GM18502 (cell line): ENCODE results near the gene SFSWAP.

Source experiments
- ATAC-seq: cut with Tn5 transposase; IDR thresholded peaks from one replicate; pipeline ENCODE4 v1.9.1; 2021; ENCODE audit warnings: mild to moderate bottlenecking; ENCODE audit not compliant: unreplicated experiment, poor library complexity

Gene SFSWAP

DNA sequence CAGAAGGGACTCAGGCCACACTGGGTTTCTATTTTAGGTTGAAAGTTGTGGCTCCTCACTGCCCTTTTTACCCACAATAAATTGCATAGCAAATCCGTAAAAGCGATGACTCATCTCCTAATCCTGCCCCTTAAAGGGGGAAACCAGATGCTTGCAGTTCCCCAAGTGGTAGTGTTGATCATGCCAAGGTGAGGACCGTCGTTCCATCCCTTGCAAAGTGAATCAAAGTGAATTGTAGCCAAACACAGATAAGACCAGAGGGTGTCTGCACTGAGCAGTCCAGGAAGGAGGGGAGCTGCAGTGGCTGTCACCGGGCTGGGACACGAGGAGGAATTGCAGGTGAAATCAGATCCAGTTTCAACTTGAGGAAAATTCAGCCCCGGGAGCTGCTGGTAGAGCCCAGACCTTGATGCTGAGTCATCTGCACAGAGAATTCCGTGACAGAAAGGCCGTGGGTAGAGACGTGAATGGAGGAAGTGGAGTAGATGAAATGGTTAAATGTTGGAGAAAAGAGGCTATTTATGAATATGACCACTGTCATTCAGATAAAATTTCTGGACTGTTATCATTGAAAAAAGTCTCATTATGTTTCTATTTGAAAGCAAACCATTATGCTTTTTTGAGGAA is 73.1 kb downstream of the SFSWAP start:
- peak; percentile 75 for ATAC-seq

DNA sequence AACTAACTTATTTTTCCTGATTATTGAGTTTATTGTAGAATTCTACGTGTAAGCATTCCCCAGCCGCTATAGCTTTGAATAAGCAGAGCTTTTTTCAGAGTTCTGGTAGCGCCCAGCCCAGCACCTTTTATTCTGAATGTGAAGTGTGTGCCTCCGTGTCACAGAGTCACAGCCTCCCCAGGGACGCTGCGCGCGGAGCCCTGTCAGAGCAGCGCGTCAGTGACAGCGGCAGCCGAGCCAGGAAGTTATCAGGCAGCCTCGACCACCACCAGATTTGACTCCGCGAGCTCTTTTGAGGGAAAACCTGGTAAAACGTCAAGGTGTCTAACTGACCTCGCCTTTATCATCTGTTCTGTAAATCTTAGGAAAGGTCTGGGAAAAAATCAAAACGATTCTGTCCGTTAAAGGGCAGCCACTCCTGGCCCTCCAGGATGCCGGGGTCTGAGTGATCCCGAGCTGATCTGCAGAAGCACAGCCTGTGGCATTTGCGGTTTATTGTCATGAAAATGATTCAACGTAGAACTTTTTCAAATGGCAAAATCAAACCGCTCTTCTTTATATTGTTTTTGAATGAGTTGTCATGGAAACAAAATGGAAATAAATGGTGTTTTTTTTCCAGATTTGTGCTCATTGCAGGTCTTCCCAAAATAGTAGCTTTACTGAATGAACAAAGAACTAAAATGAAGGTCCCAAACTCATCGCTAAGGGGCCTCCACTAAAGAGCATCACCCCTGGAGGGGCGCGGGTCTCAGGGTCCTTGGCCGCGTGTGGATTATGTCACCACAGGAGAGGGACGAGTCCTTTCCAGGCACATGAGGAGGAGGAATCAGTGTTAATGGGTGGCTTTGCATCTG is 74.2 kb downstream of the SFSWAP start:
- no peak for ATAC-seq

DNA sequence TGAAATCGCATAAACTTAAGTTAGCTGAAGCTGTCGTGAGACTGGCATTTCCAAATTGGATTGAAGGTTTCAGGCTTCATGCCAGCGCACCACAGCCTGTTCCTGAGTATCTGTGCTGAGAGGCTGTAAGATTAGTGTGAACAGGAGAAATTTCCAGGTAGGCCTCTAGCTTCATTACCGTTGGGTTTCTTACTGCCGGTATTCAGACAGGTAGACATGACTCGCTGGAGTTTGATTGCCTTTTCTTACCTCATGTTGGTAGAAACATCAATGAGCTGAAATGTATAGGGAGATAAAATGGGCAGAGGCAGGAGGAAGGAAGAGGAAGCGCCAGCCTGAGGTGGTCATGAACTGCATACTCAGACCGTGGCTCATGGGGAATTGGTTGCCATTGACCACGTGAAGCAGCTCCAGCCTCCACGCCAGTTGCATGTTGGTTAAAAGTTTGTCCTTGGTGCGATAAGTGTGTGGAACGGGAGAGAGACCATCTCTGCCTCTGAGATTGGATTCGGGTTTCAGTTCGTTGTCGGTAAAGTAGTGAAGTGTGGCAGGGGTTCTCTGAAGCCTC is 75.0 kb downstream of the SFSWAP start:
- no peak for ATAC-seq

DNA sequence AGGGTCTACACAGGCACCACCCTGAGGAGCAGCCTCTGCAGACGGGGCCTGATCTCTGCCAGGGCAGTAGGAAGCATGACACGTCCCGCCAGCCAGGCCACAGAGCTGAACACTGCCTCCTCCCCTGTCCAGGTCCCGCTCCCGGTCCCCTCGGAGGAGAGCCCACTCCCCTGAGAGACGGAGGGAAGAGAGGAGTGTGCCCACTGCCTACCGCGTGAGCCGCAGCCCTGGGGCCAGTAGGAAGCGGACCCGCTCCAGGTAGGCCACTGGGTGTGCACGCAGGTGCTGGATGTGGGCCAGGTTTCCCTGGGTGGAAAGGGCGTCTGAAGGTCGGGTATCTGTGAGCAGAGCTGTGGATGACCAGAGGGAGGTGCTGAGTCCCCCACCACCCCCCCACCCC is 75.4 kb downstream of the SFSWAP start:
- no peak for ATAC-seq

DNA sequence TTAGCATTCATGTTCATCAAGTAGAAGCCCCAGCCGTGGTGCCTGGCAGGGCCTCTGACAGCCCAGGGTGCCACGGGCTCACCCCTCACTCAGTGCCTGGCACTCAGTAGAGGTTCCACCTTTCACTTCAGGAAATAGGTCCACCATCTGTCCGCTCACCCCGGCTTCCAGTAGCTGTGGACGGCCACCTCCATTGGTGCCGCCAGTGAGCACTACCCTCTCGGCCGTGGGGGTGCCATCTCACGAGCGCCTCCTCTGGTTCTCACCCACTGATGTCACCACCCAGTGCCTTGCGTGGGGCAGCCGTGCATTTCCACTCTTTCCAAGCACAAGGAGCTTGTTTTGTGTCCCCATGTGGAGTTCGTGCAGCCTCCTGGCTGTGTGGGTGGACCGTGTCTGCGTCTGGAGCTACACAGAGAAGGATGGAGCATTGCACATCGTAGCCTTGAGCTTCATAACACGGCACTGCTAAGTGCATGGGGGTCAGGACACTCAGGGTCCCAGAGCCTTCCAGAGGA is 76.3 kb downstream of the SFSWAP start:
- no peak for ATAC-seq

DNA sequence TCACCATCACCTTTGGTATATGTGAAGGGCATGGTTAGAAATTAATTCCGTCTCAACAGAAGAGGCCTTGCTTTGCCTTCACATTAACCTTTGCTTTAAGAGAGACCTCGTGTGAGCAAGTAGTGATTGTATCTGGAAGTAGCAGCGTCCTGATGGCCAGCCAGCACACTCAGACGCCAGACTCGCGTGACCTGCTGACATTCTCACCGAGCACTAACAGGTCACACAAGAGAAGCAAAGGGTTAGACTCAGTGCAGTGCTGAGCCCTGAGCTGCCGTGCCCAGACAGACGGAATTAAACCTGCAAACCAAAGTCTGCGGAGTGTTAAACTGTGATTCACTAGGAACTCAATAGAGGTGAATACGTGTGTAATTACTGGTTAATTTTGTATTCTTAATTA is 77.2 kb downstream of the SFSWAP start:
- ATAC-seq = no peak

DNA sequence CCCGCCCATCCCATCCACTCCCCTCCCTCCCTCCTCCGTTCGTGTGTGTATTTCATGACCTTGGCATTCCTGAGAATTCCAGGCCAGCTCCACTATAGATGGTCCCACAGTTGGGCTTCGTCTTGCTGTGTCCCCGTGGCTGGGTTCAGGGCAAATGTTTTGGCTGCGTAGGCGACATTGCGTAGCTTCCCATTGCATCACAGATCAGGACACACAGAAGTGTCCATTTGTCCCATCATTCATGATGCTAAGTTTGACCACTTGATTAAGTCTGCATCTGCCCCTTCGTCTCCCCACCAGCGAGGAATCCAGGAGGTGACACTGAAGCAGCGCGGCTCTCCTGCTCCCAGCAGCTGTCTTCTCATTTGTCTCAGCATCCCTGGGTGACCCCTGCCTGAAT is 78.7 kb downstream of the SFSWAP start:
- ATAC-seq = no peak

DNA sequence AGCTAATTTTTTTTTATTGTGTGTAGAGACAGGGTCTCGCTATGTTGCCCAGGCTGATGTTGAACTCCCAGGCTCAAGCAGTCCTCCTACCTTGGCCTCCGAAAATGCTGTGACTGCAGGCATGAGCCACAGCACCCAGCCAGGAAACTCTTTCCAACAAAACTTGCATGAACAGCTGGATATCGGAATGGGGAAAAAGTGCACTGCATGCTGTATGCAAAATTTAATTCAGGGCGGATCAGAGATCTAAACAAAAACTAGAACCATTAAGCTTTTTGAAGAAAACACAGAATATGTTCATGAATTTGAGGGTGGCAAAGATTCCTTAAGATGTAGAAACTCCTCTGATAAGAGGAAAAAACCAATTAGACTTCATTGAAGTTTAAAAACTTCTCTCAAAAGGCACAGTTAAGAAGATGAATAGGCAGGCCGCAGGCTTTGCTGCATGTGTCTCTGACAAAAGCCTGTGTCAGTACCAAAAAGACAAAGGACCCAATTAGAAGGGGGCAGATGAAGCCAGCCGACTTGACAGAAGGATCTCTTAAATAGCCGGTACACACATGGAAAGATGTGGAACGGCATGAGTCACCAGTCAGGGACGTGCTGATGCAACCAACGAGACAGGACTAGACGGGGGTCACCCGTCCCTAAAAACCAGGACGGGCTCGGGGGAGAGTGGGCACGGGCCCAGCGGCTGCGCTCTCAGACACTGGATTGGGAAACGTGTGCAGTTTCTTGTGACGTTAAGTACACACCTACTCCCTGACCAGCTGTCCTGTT is 82.5 kb downstream of the SFSWAP start:
- no peak for ATAC-seq

DNA sequence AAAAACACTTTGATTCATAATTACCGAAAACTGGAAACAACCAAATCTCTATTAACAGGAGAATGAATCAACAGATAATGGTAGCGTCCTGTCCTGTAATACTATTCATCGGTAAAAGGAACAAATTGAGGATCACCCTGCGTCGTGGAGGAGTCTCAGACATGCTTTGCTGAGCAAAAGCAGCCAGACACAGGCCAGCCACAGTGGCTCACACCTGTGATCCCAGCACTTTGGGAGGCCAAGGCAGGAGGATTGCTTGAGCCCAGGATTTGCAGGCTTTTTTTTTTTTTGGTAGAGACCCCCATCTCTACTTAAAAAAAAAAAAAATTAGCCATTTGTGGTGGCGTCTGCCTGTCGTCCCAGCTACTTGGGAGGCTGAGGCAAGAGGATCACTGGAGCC is 83.2 kb downstream of the SFSWAP start:
- no peak for ATAC-seq

DNA sequence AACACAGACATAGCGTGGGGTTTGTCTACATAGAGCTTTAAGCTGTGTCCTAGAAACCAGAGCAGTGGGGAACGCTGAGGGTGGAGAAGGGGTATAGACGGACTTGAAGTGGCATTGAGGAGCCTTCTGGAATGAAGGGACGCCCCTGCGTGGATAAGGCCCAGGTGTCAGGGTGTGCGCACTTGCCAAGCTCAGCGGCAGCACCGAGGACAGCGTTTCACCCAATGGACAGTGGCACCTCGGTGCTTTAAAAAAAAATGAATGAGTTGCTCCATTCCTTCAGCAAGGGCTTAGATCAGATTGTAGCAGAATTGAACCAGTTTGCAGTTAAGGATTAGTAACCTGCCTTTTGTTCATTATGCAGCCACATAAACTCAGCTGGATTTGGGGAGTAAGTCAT is 83.7 kb downstream of the SFSWAP start:
- no peak for ATAC-seq

DNA sequence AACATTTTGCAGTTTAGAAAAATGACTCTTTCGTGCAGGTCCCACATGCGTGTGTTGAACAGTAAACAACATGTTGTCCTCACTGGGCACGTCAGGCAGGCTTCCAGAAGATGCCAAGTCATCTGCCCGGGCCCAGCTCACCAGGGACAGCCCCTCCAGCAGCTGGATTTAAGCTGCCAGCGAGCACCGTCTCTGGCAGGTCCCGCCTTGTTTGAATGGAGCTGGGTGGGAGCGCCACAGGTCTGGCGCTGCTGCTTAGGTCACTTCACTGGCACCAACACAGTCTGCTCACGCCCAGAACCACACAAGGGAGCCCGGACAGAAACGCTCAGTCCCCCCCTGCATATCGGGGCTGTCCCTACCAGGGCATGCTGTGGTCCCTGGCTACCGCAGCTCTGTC is 84.2 kb downstream of the SFSWAP start:
- no peak for ATAC-seq

DNA sequence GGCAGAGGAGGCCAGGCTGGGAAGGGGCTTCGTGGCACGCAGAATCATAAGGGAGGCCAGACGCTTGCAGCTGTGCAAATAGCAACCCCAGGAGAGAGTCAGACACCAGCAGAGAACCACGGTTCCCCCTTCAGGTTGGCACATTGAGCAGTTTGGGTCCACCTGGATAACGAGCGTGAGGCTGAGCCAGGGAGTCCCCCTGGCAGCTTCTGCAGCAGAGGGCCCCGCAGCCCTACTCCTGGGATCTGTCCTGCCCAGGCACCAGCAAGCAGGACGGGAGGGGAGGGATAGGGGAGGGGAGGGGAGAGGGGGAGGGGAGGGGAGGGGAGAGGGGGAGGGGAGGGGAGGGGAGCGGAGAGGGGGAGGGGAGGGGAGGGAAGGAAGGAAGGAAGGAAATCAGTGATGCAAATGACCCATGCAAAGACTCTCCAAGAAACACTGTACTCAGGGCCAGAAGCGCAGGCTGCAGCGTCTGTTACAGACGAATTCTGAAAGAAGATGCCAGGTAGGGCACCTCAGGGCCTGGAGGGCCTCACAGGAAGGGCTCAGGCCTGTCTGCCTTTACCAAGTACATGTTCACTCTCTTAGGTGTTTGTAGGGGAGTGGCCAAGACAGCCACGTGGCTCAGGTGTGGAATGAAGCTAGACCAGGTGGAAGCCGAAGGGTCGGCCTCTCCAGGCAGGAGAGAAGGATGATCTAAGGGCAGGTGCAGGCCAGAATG is 85.0 kb downstream of the SFSWAP start:
- no peak for ATAC-seq

DNA sequence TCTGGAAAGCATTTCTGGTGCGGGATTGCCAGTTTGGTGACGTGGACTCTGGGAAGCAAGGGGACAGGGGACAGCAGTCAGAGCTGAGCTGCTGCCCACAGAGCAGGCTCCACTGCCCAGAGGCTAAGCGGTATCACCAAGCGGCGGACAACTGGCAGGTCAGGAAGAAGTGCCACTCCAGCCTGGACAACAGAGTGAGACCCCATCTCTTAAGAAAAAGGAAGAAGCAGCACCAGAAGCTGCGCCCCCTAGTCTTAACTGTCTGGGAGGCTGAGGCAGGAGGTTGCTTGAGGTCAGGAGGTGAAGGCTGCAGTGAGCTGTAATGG is 85.5 kb downstream of the SFSWAP start:
- no peak for ATAC-seq

DNA sequence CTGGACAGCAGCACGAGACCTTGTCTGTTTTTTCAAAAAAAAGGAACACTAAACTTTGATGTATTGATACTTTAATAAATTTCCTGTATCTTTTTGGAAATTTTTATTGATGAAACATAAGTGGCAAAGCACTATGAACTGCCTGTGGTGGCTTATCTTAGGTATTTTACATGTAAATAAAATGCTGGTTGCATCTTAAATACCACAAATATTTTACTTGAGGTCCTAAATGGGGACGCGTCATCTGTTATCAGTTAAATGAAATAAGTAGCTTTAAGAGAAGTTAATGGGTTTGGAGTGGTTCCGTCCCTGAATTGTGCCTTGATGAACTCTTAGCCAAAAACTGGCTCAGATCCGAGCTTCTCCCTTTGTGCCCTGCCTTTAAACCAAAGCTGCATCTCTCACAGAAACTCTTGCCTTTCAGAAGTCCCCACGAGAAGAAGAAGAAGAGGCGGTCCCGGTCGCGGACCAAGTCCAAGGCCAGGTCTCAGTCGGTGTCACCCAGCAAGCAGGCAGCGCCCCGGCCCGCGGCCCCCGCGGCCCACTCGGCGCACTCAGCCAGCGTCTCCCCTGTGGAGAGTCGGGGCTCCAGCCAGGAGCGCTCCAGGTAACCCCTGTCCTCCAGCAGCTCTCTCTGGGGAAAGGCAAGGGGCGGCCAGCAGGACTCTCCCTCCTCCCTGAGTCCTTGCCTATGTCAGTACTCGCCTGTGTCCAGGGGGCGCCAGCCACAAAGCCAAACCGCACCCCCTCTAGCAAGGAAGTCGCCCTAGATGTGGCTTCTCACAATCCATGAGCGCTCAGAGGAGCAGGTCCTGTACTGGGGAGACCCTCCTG is 86.1 kb downstream of the SFSWAP start:
- ATAC-seq = no peak

DNA sequence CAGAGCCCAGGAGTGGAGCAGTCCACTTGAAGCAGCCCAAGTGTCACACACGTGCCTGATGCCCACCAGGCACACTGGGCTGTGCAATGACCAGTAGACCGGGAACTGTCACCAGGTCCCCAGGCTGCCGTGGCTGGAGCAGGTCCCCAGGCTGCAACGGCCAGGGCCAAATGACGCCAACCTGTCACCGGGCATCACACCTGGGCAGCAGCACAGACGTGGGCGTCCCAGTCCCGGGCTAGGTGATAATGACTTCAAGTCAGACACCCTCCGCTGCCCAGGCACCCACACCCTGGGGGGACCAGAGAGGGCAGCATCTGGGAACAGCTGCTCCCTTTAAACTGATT is 86.7 kb downstream of the SFSWAP start:
- no peak for ATAC-seq

DNA sequence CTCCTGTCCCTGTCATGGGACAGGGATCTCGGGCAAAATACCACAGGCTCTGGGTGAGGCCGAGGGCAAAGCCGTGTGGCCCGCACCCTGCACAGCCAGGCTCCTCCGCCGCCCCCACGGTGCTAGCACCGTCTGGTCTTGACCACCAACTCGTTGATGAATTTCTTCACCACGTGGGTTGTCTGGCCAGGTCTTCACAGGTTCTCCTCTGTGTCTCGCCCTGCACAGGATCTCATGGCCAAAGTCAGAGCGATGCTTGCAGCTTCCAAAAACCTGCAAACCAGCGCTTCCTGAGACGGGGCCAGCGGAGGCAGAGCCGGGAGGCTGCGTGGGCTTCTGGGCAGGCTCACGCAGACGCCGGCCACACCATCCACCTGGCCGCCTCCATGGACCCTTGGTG is 88.3 kb downstream of the SFSWAP start:
- no peak for ATAC-seq

DNA sequence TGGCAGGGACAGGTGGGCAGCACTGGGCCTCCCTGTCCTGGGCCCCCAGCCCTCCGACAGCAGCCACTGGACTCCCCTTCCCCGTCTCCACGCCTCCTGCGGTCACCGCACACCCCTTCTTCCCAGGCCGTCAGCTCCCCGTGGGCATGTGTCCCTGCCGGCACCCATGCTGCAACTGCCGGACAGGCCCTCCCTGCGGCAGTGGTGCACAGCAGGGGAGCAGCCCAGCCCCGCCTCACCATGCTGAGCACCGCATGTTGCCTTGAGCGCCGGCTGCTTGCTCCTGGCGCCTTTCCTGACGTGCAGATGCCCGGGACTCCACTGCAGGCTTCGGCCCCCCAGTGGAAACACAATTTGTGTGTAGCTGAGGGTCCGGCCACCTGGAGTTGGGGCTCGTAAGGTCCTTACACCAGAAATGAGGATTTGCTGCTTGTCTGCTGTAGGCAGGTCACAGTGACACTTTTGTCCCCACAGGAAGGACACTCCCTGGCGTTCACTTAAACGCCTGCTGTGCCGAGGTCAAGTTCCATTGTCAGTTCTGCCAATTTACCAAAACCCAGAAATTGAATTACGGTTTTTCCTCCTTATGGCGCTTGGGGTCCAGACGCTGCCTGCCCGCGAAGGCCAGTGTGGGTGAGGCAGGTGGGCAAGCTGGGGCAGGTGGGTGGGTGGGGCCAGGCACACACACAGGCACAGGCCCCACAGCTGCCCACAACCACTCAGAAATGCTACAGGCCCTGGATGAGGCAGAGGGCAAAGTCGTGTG is 89.1 kb downstream of the SFSWAP start:
- ATAC-seq = no peak

DNA sequence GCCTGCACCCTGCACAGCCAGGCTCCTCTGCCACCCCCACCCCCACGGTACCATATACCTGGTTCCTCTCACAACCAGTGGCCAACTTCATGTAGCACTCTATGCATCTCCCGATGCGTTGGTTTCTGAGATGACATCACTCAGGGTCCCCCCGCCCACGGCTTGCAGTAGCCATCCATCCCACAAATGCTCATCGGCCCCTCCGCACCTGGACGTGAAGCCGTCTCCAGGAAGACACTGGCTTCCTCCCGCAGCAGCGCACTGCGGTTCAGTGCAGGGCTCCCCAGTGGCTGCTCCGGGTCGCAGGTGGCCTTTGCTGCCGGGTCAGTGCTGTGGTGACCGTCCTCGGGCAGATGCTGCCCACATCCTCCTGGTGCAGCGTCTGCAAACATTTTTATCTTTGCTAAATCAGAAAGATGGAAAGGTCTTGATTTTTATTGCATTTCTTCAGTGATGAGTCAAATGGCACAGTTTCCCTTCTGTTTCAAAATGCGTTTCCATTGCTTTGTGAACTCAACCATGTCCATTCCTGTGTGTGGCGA is 89.8 kb downstream of the SFSWAP start:
- no peak for ATAC-seq
